Osteoblast (primary cell): Measurements from ENCODE around the gene RBMS2. TPM values are rescaled to one million over a fixed set of nuclear protein-coding genes. Genes with fewer than 3 reads are reported as not detected.
"Not testable (repeated sequence)": the region's sequence is repeated elsewhere in the genome, so short reads cannot be mapped to it uniquely, and the experiment has no call there.

Experiments
- DNase-seq: peaks from one replicate; pipeline ENCODE4 v3.0.0; 2011; ENCODE audit warnings: low spot score, mixed read lengths; ENCODE audit not compliant: insufficient read length; ENCODE audit errors: missing footprints
- H2AFZ ChIP-seq: 2 replicates; pipeline ENCODE4 v1.6.0; 2011; ENCODE audit warnings: mild to moderate bottlenecking, low read length
- H3K27ac ChIP-seq: 2 replicates; pipeline ENCODE4 v1.5.1; 2011; ENCODE audit warnings: mild to moderate bottlenecking, low read depth, low read length, moderate library complexity
- H3K27me3 ChIP-seq: 2 replicates; pipeline ENCODE4 v1.6.0; 2012; ENCODE audit warnings: mild to moderate bottlenecking, control low read depth, inconsistent platforms, low read length, moderate library complexity; ENCODE audit not compliant: insufficient read depth
- H3K36me3 ChIP-seq: 2 replicates; pipeline ENCODE4 v1.5.1; 2011; ENCODE audit warnings: mild to moderate bottlenecking, low read length, control low read depth, moderate library complexity; ENCODE audit not compliant: insufficient read depth
- H3K4me1 ChIP-seq: 2 replicates; pipeline ENCODE4 v1.5.1; 2011; ENCODE audit warnings: mild to moderate bottlenecking, low read length, control low read depth, moderate library complexity; ENCODE audit not compliant: insufficient read depth
- H3K4me2 ChIP-seq: 2 replicates; pipeline ENCODE4 v1.6.0; 2011; ENCODE audit warnings: mild to moderate bottlenecking, low read length; ENCODE audit not compliant: insufficient read depth
- H3K4me3 ChIP-seq: fragments of 200-600 bp; sonication (generic); 3 replicates; pipeline ENCODE4 v1.5.1; 2012; ENCODE audit warnings: mild to moderate bottlenecking, low read length, inconsistent platforms; ENCODE audit not compliant: insufficient read depth
- H3K79me2 ChIP-seq: 2 replicates; pipeline ENCODE4 v1.6.0; 2012; ENCODE audit warnings: mild to moderate bottlenecking, low read length, control low read depth, inconsistent platforms; ENCODE audit not compliant: insufficient read depth
- H3K9me3 ChIP-seq: 2 replicates; pipeline ENCODE4 v1.5.1; 2011; ENCODE audit warnings: low read depth, low read length, control low read depth
- H4K20me1 ChIP-seq: 2 replicates; pipeline ENCODE4 v1.6.0; 2012; ENCODE audit warnings: mild to moderate bottlenecking, low read length, control low read depth; ENCODE audit not compliant: insufficient read depth
- CTCF ChIP-seq: IDR thresholded peaks from 2 replicates; pipeline ENCODE4 v1.5.1; 2011; ENCODE audit warnings: mild to moderate bottlenecking, low read depth, low read length, moderate library complexity; ENCODE audit errors: extremely low read depth
- total RNA-seq: library from RNA; depleted of rRNA; stranded (reverse); fragments of >200 nt; gene quantifications from 2 replicates; pipeline ENCODE4 v1.2.3, GENCODE V29; 2012

RBMS2 gene
- total RNA-seq, 1 donor = 24.2 TPM

- peaks cover 48% of the 10 kb centered on the region for H3K27me3 ChIP-seq
- peak overlapping the region; percentile 82 for H2AFZ ChIP-seq
- no peak overlapping the region for H3K27ac ChIP-seq
- H4K20me1 ChIP-seq = no peaks in the 10 kb centered on the region
- H3K79me2 ChIP-seq = no peaks in the 10 kb centered on the region
- H3K4me1 ChIP-seq = peaks cover 9% of the 10 kb centered on the region
- peak overlapping the region; percentile 87 for H3K4me2 ChIP-seq
- DNase-seq = no peak
- TF ChIP-seq CTCF = no peak
- H3K4me3 ChIP-seq = peak overlapping the region; percentile 70
- no peaks in the 10 kb centered on the region for H3K9me3 ChIP-seq
- no peaks in the 10 kb centered on the region for H3K36me3 ChIP-seq
Observed at GRCh38 chr12:56487448-56488040, 34.1 kb upstream of the RBMS2 start.

- peak; percentile 98 for DNase-seq
- TF ChIP-seq CTCF = no peak
- H3K79me2 ChIP-seq = no peaks in the 10 kb centered on the region
- H3K27ac ChIP-seq = no peak within 1 kb of the TSS
- H3K27me3 ChIP-seq = peaks cover 52% of the 10 kb centered on the region
- peak within 1 kb of the TSS; percentile 87 for H3K4me2 ChIP-seq
- peaks cover 9% of the 10 kb centered on the region for H3K4me1 ChIP-seq
- no peaks in the 10 kb centered on the region for H3K9me3 ChIP-seq
- H3K36me3 ChIP-seq = no peaks in the 10 kb centered on the region
- H4K20me1 ChIP-seq = no peaks in the 10 kb centered on the region
- H3K4me3 ChIP-seq = peak within 1 kb of the TSS; percentile 70
- H2AFZ ChIP-seq = peak within 1 kb of the TSS; percentile 82
Observed at GRCh38 chr12:56488041-56488955, 33.3 kb upstream of the RBMS2 start, which contains the start of gene GLS2. Gene GLS2 (minus strand): TSS chr12:56488161. CDS start chr12:56488118, 43 bp downstream.

GRCh38 chr12:56490360-56490759, 31.3 kb upstream of the RBMS2 start:
- no peak for DNase-seq
- H3K27me3 ChIP-seq = peaks cover 52% of the 10 kb centered on the region
- H4K20me1 ChIP-seq = no peaks in the 10 kb centered on the region
- TF ChIP-seq CTCF = no peak
- H3K4me2 ChIP-seq = no peak overlapping the region
- no peak overlapping the region for H3K27ac ChIP-seq
- H3K4me1 ChIP-seq = peaks cover 9% of the 10 kb centered on the region
- H3K36me3 ChIP-seq = no peaks in the 10 kb centered on the region
- no peak overlapping the region for H3K4me3 ChIP-seq
- no peaks in the 10 kb centered on the region for H3K9me3 ChIP-seq
- H3K79me2 ChIP-seq = no peaks in the 10 kb centered on the region
- no peak overlapping the region for H2AFZ ChIP-seq

DNA sequence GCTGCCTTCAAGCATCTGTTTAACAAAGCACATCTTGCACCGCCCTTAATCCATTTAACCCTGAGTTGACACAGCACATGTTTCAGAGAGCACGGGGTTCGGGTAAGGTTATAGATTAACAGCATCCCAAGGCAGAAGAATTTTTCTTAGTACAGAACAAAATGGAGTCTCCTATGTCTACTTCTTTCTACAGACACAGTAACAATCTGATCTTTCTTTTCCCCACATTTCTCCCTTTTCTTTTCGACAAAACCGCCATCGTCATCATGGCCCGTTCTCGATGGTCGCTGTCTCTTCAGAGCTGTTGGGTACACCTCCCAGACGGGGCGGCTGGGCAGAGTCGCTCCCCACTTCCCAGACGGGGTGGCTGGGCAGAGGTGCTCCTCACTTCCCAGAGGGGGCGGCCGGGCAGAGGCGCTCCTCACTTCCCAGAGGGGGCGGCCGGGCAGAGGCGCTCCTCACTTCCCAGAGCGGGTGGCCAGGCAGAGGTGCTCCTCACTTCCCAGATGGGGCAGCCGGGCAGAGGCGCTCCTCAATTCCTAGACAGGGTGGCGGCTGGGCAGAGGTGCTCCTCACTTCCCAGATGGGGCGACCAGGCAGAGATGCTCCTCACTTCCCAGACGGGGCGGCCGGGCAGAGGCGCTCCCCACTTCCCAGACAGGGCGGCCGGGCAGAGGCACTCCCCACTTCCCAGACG, 28.1 kb upstream of the RBMS2 start:
- H3K27ac ChIP-seq, H2AFZ ChIP-seq, DNase-seq, H4K20me1 ChIP-seq, H3K9me3 ChIP-seq, H3K36me3 ChIP-seq, H3K4me1 ChIP-seq, H3K4me3 ChIP-seq, H3K79me2 ChIP-seq, H3K4me2 ChIP-seq: not testable (repeated sequence)
- H3K27me3 ChIP-seq = peaks cover 39% of the 10 kb centered on the region

- H3K4me3 ChIP-seq, H3K27ac ChIP-seq, H3K4me1 ChIP-seq, DNase-seq, H2AFZ ChIP-seq, H3K4me2 ChIP-seq, H3K9me3 ChIP-seq, H4K20me1 ChIP-seq, H3K79me2 ChIP-seq, H3K36me3 ChIP-seq: not testable (repeated sequence)
- peaks cover 34% of the 10 kb centered on the region for H3K27me3 ChIP-seq
Observed at GRCh38 chr12:56494106-56494415, 27.6 kb upstream of the RBMS2 start.

DNA sequence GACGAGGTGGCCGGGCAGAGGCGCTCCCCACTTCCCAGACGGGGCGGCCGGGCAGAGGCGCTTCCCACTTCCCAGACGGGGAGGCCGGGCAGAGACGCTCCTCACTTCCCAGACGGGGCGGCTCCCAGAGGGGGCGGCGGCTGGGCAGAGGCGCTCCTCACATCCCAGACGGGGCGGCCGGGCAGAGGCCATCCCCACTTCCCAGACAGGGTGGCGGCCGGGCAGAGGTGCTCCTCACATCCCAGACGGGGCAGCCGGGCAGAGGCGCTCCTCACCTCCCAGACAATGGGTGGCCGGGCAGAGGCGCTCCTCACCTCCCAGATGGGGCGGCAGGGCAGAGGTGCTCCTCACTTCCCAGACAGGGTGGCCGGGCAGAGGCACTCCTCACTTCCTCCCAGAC, 27.1 kb upstream of the RBMS2 start:
- H2AFZ ChIP-seq, H4K20me1 ChIP-seq, H3K4me1 ChIP-seq, DNase-seq, H3K4me3 ChIP-seq, H3K9me3 ChIP-seq, H3K79me2 ChIP-seq, H3K36me3 ChIP-seq, H3K4me2 ChIP-seq, H3K27ac ChIP-seq: not testable (repeated sequence)
- H3K27me3 ChIP-seq = peaks cover 30% of the 10 kb centered on the region
